Measurements from ENCODE around the gene NSUN6. TPM values are rescaled to one million over a fixed set of nuclear protein-coding genes. Genes with fewer than 3 reads are reported as not detected.

The NSUN6 gene
- total and polyA plus RNA-seq, 5 donors from 2014 or later: 10.2 to 43.6 (median 14.4) TPM

- H3K27ac ChIP-seq (ENCODE audit: insufficient read depth, low read length, poor library complexity, severe bottlenecking): no peak overlapping the region
- DNase-seq: peak in 1 of 3 donors; percentile 23
- no peak overlapping the region for H3K4me3 ChIP-seq (ENCODE audit: low read depth, low read length)
- Mint-ChIP-seq H3K27me3 (peaks cover 4% of the 10 kb centered on the region), H3K4me3 (no peak overlapping the region), H3K36me3 (peaks cover 7% of the 10 kb centered on the region), H3K9me3 (peaks cover 0 to 2% (median 0%) of the 10 kb centered on the region in 7 donors), H3K4me1 (peaks cover 5 to 14% (median 7%) of the 10 kb centered on the region in 4 donors), H3K27ac (peak overlapping the region in 1 of 3 donors; percentile 33)
- no peak for ATAC-seq (ENCODE audit: low read depth in 2 of 2)
- H3K4me1 ChIP-seq (ENCODE audit: control insufficient read depth, insufficient read depth, low read length, poor library complexity, severe bottlenecking): no peaks in the 10 kb centered on the region
- no peaks in the 10 kb centered on the region for H3K27me3 ChIP-seq (ENCODE audit: control insufficient read depth, insufficient read depth, low read length)
- no peaks in the 10 kb centered on the region for H3K9me3 ChIP-seq (ENCODE audit: control insufficient read depth in 2 of 2, low read length in 2 of 2)
- H3K36me3 ChIP-seq (ENCODE audit: control insufficient read depth, insufficient read depth, low read length): no peaks in the 10 kb centered on the region
Observed at GRCh38 chr10:18684953-18685352, 33.6 kb upstream of the NSUN6 start.

- Histone ChIP-seq H3K27me3 (ENCODE audit: control insufficient read depth, insufficient read depth, low read length) (no peaks in the 10 kb centered on the region), H3K9me3 (ENCODE audit: control insufficient read depth in 2 of 2, low read length in 2 of 2) (no peaks in the 10 kb centered on the region), H3K4me1 (ENCODE audit: control insufficient read depth, insufficient read depth, low read length, poor library complexity, severe bottlenecking) (no peaks in the 10 kb centered on the region), H3K4me3 (ENCODE audit: low read depth, low read length) (no peak overlapping the region), H3K36me3 (ENCODE audit: control insufficient read depth, insufficient read depth, low read length) (no peaks in the 10 kb centered on the region), H3K27ac (ENCODE audit: insufficient read depth, low read length, poor library complexity, severe bottlenecking) (no peak overlapping the region)
- ATAC-seq (ENCODE audit: low read depth in 2 of 2) (no peak), DNase-seq (no peak)
- H3K4me3 Mint-ChIP-seq: no peak overlapping the region
- peaks cover 4% of the 10 kb centered on the region for H3K27me3 Mint-ChIP-seq
- peaks cover 0 to 2% (median 0%) of the 10 kb centered on the region in 7 donors for H3K9me3 Mint-ChIP-seq
- peaks cover 7% of the 10 kb centered on the region for H3K36me3 Mint-ChIP-seq
- H3K4me1 Mint-ChIP-seq: peaks cover 5 to 14% (median 7%) of the 10 kb centered on the region in 4 donors
- peak overlapping the region in 1 of 3 donors; percentile 33 for H3K27ac Mint-ChIP-seq
Observed at GRCh38 chr10:18684416-18684815, 33.0 kb upstream of the NSUN6 start.

GRCh38 chr10:18683427-18683826, 32.0 kb upstream of the NSUN6 start:
- Mint-ChIP-seq H3K36me3 (peaks cover 4% of the 10 kb centered on the region), H3K4me1 (peaks cover 5 to 14% (median 7%) of the 10 kb centered on the region in 4 donors), H3K27ac (peak overlapping the region in 2 of 3 donors; percentile 10), H3K4me3 (peak overlapping the region in 1 of 4 donors; percentile 10), H3K9me3 (peaks cover 0 to 2% (median 0%) of the 10 kb centered on the region in 7 donors), H3K27me3 (peaks cover 4% of the 10 kb centered on the region)
- H3K27ac ChIP-seq (ENCODE audit: insufficient read depth, low read length, poor library complexity, severe bottlenecking): no peak overlapping the region
- no peaks in the 10 kb centered on the region for H3K27me3 ChIP-seq (ENCODE audit: control insufficient read depth, insufficient read depth, low read length)
- H3K36me3 ChIP-seq (ENCODE audit: control insufficient read depth, insufficient read depth, low read length): no peaks in the 10 kb centered on the region
- no peak overlapping the region for H3K4me3 ChIP-seq (ENCODE audit: low read depth, low read length)
- H3K4me1 ChIP-seq (ENCODE audit: control insufficient read depth, insufficient read depth, low read length, poor library complexity, severe bottlenecking): no peaks in the 10 kb centered on the region
- ATAC-seq (ENCODE audit: low read depth in 2 of 2): no peak
- H3K9me3 ChIP-seq (ENCODE audit: control insufficient read depth in 2 of 2, low read length in 2 of 2): no peaks in the 10 kb centered on the region
- no peak for DNase-seq

- H3K4me1 Mint-ChIP-seq: peaks cover 5 to 8% (median 7%) of the 10 kb centered on the region in 4 donors
- H3K36me3 Mint-ChIP-seq: peaks cover 5% of the 10 kb centered on the region
- H3K9me3 Mint-ChIP-seq: peaks cover 0 to 2% (median 0%) of the 10 kb centered on the region in 7 donors
- H3K36me3 ChIP-seq (ENCODE audit: control insufficient read depth, insufficient read depth, low read length): no peaks in the 10 kb centered on the region
- H3K27ac ChIP-seq (ENCODE audit: insufficient read depth, low read length, poor library complexity, severe bottlenecking): no peak overlapping the region
- no peaks in the 10 kb centered on the region for H3K4me1 ChIP-seq (ENCODE audit: control insufficient read depth, insufficient read depth, low read length, poor library complexity, severe bottlenecking)
- no peaks in the 10 kb centered on the region for H3K9me3 ChIP-seq (ENCODE audit: control insufficient read depth in 2 of 2, low read length in 2 of 2)
- no peaks in the 10 kb centered on the region for H3K27me3 ChIP-seq (ENCODE audit: control insufficient read depth, insufficient read depth, low read length)
- H3K27ac Mint-ChIP-seq: peak overlapping the region in 1 of 3 donors; percentile 48
- no peaks in the 10 kb centered on the region for H3K27me3 Mint-ChIP-seq
- DNase-seq (no peak), ATAC-seq (ENCODE audit: low read depth in 2 of 2) (no peak)
- H3K4me3 ChIP-seq (ENCODE audit: low read depth, low read length): no peak overlapping the region
- no peak overlapping the region for H3K4me3 Mint-ChIP-seq
Observed at GRCh38 chr10:18681971-18682411, 30.6 kb upstream of the NSUN6 start.

- H3K27ac Mint-ChIP-seq: peak overlapping the region in 2 of 3 donors; percentile 13 to 36
- Histone ChIP-seq H3K4me1 (ENCODE audit: control insufficient read depth, insufficient read depth, low read length, poor library complexity, severe bottlenecking) (no peaks in the 10 kb centered on the region), H3K9me3 (ENCODE audit: control insufficient read depth in 2 of 2, low read length in 2 of 2) (no peaks in the 10 kb centered on the region), H3K36me3 (ENCODE audit: control insufficient read depth, insufficient read depth, low read length) (no peaks in the 10 kb centered on the region), H3K27ac (ENCODE audit: insufficient read depth, low read length, poor library complexity, severe bottlenecking) (no peak overlapping the region), H3K27me3 (ENCODE audit: control insufficient read depth, insufficient read depth, low read length) (no peaks in the 10 kb centered on the region), H3K4me3 (ENCODE audit: low read depth, low read length) (no peak overlapping the region)
- ATAC-seq (ENCODE audit: low read depth in 2 of 2): no peak
- H3K9me3 Mint-ChIP-seq: peaks cover 0 to 2% (median 0%) of the 10 kb centered on the region in 7 donors
- no peak for DNase-seq
- H3K36me3 Mint-ChIP-seq: peaks cover 8% of the 10 kb centered on the region
- no peaks in the 10 kb centered on the region for H3K27me3 Mint-ChIP-seq
- no peak overlapping the region for H3K4me3 Mint-ChIP-seq
- H3K4me1 Mint-ChIP-seq: peaks cover 5 to 8% (median 7%) of the 10 kb centered on the region in 4 donors
Observed at GRCh38 chr10:18681366-18681765, 30.0 kb upstream of the NSUN6 start.

- DNase-seq: no peak
- Mint-ChIP-seq H3K9me3 (peaks cover 0 to 2% (median 0%) of the 10 kb centered on the region in 7 donors), H3K4me3 (no peak overlapping the region), H3K27ac (peak overlapping the region in 1 of 3 donors; percentile 13), H3K27me3 (no peaks in the 10 kb centered on the region), H3K4me1 (peaks cover 5 to 8% (median 7%) of the 10 kb centered on the region in 4 donors), H3K36me3 (peaks cover 11% of the 10 kb centered on the region)
- Histone ChIP-seq H3K9me3 (ENCODE audit: control insufficient read depth in 2 of 2, low read length in 2 of 2) (no peaks in the 10 kb centered on the region), H3K27ac (ENCODE audit: insufficient read depth, low read length, poor library complexity, severe bottlenecking) (no peak overlapping the region), H3K4me1 (ENCODE audit: control insufficient read depth, insufficient read depth, low read length, poor library complexity, severe bottlenecking) (no peaks in the 10 kb centered on the region), H3K4me3 (ENCODE audit: low read depth, low read length) (no peak overlapping the region), H3K36me3 (ENCODE audit: control insufficient read depth, insufficient read depth, low read length) (peaks cover 3% of the 10 kb centered on the region), H3K27me3 (ENCODE audit: control insufficient read depth, insufficient read depth, low read length) (no peaks in the 10 kb centered on the region)
- ATAC-seq (ENCODE audit: low read depth in 2 of 2): no peak
Observed at GRCh38 chr10:18680754-18681153, 29.4 kb upstream of the NSUN6 start.

- H3K4me1 Mint-ChIP-seq: peaks cover 5 to 11% (median 9%) of the 10 kb centered on the region in 4 donors
- H3K4me3 Mint-ChIP-seq: no peak overlapping the region
Observed at GRCh38 chr10:18675086-18675801, 23.9 kb upstream of the NSUN6 start.

GRCh38 chr10:18668026-18668425, 16.6 kb upstream of the NSUN6 start:
- H3K4me3 Mint-ChIP-seq: no peak overlapping the region
- H3K36me3 ChIP-seq (ENCODE audit: control insufficient read depth, insufficient read depth, low read length): peaks cover 49% of the 10 kb centered on the region
- H3K27me3 Mint-ChIP-seq: no peaks in the 10 kb centered on the region
- H3K9me3 ChIP-seq (ENCODE audit: control insufficient read depth in 2 of 2, low read length in 2 of 2): no peaks in the 10 kb centered on the region
- ATAC-seq (ENCODE audit: low read depth in 2 of 2): no peak
- no peaks in the 10 kb centered on the region for H3K27me3 ChIP-seq (ENCODE audit: control insufficient read depth, insufficient read depth, low read length)
- peaks cover 28% of the 10 kb centered on the region for H3K36me3 Mint-ChIP-seq
- H3K27ac Mint-ChIP-seq: no peak overlapping the region
- no peak for DNase-seq
- no peak overlapping the region for H3K27ac ChIP-seq (ENCODE audit: insufficient read depth, low read length, poor library complexity, severe bottlenecking)
- H3K9me3 Mint-ChIP-seq: no peaks in the 10 kb centered on the region
- peaks cover 1% of the 10 kb centered on the region for H3K4me1 ChIP-seq (ENCODE audit: control insufficient read depth, insufficient read depth, low read length, poor library complexity, severe bottlenecking)
- peaks cover 26 to 47% (median 37%) of the 10 kb centered on the region in 4 donors for H3K4me1 Mint-ChIP-seq
- no peak overlapping the region for H3K4me3 ChIP-seq (ENCODE audit: low read depth, low read length)

More at GRCh38 chr10:18675086-18675801, 23.9 kb upstream of the NSUN6 start:
- no peak overlapping the region for H3K4me3 ChIP-seq (ENCODE audit: low read depth, low read length)
- no peaks in the 10 kb centered on the region for H3K9me3 Mint-ChIP-seq
- H3K27ac ChIP-seq (ENCODE audit: insufficient read depth, low read length, poor library complexity, severe bottlenecking): no peak overlapping the region
- H3K4me1 ChIP-seq (ENCODE audit: control insufficient read depth, insufficient read depth, low read length, poor library complexity, severe bottlenecking): no peaks in the 10 kb centered on the region
- peaks cover 33% of the 10 kb centered on the region for H3K36me3 Mint-ChIP-seq
- ATAC-seq (ENCODE audit: low read depth in 2 of 2) (no peak), DNase-seq (no peak)
- H3K9me3 ChIP-seq (ENCODE audit: control insufficient read depth in 2 of 2, low read length in 2 of 2): no peaks in the 10 kb centered on the region
- peaks cover 45% of the 10 kb centered on the region for H3K36me3 ChIP-seq (ENCODE audit: control insufficient read depth, insufficient read depth, low read length)
- no peaks in the 10 kb centered on the region for H3K27me3 Mint-ChIP-seq
- H3K27ac Mint-ChIP-seq: no peak overlapping the region
- no peaks in the 10 kb centered on the region for H3K27me3 ChIP-seq (ENCODE audit: control insufficient read depth, insufficient read depth, low read length)
